HG02610 (cell line): Measurements from ENCODE around the gene IRF1.

ENCODE experiments used
- ATAC-seq: cut with Tn5 transposase; IDR thresholded peaks from one replicate; pipeline ENCODE4 v1.9.1; 2021; ENCODE audit warnings: mild to moderate bottlenecking, moderate library complexity; ENCODE audit not compliant: unreplicated experiment

IRF1 gene

DNA sequence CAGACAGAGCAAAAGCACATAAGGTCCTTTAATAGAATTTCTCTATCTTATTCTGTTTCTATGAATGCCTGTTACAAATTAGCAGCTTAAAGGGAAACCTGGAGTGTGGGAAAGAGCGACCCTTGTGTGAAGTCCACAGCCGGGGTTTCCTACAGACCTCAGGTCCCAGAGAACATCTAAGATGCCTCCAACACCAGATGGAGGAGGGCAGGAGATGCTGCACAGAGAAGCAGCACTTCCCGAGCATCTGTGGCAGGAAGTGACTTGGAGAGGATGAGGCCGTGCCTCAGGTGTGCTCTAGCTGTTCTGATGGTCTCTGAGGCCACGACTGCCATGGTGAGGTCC, 26.8 kb downstream of the IRF1 start:
- no peak for ATAC-seq

DNA sequence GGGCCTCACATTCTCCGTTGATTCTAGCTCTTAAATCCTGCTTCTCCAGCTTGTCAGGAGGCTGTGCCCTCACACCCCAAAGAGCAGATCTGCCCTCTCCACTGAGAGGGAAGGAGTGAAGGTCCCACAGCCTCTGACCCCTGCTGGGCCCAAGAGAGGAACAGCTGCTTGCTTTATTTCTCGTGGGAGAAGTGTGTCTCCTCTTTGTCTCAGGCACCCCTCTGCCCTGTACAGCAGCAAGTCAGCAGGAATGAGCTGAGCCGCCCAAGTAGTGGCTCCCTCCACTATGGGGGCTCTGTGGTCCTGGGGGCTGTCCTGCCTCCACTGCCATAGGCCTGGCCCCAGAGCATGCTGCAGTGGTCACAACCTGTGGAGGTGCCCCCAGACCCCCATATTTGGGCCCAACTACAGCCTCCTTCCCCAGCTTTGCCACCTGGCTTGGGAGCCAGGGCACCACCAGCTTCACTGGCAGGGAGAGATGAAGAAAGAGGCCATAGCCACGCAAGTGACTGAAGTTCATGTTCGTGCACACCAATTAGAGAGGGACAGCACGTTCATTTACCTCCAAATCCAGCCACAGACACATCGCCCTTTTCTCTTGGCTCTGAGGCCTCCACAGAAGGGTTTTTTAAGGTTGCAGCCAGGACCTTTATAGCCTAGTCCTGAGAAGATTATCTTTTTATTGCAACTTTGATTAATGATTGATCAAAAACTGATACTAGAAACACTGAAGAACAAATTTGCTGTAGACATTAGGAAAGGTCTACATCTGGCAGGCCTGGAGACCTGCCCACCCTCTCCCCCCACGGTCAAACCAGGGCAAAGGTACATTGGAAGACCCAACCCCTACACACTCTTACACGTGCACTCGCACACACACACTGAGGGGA, 27.5 kb downstream of the IRF1 start:
- no peak for ATAC-seq

DNA sequence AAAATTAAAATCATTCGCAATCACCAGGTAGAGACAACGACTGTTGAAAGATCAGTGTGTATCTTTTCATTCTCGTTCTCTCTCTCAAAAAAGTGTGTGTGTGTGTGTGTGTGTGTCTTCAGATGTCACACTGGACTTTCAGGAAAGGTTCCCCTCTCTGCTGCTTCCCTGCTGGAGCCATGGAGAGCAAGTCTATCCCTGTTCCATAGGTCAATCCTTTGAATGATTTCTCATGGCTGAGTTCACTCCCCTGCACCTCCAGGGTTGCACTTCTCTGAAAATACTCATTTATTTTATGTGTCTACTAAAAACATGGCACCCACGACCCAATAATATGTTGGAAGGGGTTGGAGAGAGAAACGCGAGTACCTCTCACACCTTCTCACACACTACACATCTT, 28.2 kb downstream of the IRF1 start:
- ATAC-seq = no peak

DNA sequence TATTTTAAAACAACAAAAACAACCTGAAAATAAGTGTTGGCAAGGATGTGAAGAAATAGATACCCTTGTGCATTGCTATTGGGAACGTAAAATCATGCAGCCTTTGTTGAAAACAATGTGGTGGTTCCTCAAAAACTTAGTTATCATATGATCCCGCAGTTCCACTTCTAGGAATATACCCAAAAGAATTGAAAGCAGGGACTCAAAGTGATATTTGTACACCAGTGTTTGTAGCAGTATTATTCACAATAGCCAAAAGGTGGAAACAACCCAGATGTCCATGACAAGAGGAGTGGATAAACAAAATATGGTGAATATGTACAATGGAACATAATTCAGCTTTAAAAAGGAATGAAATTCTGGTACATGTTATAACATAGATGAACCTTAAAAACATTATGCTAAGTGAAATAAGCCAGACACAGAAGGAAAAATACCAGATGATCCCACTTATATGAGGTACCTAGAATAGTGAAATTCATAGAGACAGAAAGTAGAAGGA, 29.0 kb downstream of the IRF1 start:
- no peak for ATAC-seq

DNA sequence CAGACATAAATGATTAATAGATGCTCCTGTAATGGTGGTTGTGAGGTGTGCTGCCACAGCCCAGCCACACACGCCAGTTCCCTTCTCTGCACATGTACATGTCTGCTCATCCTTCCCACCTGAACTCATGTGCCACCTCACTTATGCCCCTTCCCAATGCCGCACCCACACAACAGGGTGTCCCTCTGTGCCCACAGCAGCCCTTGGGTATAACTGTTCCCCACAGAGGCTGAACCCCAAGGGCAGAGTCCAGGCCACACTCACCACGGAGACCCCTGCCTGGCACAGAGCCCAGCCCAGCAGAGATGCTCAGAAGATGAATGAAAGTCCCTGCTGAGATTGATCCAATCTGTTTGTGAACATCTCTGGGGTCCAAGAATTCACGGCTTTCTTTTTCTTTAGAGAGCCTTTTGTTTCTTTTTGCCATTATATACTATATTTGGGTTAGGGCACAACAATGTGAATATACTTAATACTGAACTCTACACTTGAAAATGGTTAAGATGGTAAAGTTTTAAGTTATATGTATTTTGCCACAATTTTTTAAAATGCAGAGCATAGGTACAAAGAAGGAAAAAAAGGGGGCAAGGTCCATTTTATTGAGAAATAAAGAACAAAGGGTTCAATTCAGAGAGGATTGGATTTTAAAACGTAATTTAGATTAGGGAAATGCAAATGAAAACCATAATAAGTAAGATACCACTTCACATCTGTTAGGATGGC, 29.6 kb downstream of the IRF1 start:
- no peak for ATAC-seq

DNA sequence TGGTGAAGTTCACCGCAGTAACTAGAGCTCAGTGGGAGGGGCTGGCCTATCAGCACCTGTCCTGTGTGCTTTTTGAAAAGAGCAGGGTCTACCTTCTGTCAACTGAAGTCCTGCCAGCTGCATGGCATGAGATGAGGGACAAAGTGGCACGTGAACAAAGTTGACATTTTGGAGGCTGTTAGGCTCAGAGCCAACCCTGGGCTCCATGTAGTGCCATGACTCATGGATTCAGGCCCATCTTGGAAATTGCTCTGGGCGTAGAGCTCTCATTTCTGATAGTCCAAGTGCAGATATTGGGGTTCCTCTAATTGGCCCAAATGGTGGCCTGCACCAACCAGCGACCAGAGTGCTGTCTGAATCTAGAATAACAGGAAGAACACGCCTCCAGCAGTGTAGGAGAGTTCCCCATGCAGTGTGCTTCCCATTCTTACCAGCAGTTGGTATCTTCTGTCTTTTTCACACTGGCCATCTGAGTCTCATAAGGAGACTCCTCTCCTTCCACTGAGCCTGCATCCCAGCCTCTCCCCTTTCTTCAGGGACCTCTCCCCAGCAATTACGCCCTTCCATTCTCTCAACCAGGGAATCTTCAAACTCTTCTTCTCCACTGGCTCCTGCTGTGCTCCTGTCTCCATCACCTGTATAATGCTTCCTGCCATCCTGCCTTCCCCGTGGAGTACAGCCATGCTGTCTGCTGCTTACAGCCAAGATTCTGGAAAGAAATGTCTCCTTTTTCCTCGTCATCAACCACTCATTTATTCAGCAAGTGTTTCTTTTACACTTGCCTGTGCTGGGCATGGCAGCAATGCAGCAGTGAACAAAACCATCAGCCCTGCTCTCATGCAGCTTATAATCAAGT, 30.4 kb downstream of the IRF1 start:
- no peak for ATAC-seq

DNA sequence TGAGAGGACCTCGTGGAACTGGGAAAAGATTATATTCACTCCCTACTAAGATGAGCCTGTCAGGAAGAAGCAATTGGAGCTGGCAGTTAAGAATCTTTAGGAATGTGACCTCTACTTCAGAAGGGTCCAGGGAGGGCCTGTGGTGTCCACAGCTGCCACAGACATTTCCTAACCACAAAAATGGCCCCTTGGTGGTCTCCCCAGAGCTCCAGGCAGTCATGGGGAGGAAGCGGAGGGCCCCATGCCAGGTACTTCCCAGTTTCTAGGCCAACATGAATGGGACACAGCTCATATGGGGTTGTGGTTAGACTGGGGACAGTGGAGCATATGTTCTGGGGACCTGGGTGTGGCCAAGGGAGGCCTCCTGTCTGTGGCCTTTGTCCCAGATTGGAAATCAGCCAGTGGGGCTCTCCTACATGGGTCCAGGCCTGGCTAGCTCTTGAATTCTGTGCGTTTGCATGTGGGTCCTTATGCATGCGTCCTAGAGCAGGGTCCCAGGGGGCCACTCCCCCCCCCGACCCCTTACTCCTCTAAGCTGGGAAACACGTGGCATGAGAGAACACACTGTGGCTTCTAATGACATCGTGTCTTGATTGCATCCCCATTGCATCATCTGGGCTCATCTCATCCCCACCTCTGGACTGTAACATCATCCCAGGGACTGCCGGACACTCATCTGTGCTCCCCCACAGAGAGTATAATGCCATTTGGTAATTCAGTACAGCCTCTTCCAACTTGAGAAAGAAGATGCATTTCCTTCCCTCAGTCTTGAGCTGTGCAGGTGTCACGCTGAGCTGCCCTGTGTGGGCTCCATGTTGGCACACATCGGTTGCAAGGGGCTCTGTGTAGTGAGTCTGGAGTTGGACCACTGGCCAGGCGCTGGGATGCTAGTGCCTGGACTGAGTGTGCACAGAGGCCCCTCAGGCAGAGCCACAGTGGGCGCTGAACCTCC, 31.3 kb downstream of the IRF1 start:
- ATAC-seq = peak; percentile 34

DNA sequence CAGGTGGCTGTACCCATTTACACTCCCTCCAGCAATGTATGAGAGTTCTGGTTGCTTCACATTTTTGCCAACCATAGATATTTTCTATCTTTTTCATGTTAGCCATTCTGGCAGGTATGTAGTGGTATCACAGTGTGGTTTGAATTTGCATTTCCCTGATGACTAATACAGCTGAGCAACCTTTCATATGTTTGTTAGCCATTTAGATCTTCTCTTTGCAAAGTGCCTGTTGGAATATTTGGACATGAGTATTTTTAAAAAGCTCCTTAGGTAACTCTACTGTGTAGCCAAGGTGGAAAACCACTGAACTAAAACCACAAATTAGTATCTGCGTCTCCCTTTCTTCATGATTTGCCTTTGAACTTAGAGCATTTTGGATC, 31.9 kb downstream of the IRF1 start:
- ATAC-seq = peak; percentile 47

DNA sequence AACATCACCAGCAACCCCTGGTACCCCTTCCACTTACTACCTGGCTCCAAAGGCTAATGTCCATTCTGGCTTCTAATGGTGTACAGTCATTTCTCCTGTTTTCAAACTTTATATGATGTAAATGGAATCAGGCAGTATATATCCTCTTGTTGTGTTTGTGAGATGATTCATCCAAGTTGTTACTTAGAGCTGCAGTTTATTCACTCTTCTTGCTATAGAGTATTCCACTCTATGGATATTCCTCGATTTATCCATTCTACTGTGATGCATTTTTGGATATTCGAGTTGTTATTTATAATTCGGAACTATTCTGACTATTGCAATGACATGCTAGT, 32.4 kb downstream of the IRF1 start:
- ATAC-seq = no peak

DNA sequence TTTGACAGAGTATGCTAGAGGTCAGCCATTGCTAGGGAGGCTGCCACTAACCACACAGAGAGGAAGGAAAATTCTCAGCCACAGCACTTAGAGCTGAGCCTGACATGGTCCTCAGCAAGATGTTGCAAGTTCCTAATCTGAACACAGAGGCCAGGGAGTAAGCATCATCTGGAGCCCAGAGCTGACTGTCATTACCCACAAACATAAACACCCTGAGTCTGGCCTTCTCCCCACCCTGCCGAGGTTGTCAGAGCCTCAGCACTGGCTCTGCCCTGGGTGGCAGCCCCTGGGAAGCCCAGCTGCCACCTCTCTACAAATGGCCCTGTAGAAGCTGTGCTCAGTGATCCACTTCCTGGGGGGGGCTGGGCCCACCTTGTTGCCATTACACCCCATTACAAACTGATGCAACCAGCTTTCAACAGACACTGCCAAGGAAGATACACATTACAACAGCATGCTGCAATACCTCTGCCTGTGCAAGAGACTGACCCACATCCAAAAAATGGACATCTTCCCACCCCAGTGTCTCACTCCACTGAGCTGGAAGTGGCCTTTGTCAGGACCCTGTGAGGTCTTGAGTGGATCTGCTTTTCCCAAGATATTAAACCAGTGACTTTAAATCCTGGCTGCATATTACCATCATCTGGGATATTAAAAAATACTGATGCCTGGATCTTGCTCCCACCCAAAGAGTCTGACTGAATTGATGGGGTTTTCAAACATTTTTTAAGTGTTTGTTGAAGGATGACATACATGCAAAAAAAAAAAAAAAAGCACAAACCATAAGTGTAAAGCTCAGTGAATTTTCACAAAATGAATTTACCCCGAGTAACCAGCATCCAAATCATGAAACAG, 33.0 kb downstream of the IRF1 start:
- peak; percentile 0 for ATAC-seq

DNA sequence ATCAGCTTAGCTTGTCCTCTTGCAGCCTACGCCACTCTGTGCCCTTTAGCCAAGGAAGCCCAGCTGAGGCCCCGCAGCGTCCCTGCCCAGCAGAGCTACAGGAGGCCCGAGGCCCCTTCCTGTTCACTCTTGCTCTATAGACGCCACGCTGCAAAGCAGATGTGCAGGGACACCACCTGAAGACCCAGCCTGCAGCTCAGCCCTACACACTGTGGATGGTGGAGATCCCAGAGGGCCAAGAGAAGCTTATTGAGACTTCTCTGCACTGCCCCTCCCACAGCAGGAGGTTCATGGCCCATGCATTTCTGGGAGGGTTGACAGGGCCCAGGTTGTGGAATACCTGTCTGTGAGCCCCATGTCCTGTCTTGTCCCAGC, 33.6 kb downstream of the IRF1 start:
- peak; percentile 17 for ATAC-seq

DNA sequence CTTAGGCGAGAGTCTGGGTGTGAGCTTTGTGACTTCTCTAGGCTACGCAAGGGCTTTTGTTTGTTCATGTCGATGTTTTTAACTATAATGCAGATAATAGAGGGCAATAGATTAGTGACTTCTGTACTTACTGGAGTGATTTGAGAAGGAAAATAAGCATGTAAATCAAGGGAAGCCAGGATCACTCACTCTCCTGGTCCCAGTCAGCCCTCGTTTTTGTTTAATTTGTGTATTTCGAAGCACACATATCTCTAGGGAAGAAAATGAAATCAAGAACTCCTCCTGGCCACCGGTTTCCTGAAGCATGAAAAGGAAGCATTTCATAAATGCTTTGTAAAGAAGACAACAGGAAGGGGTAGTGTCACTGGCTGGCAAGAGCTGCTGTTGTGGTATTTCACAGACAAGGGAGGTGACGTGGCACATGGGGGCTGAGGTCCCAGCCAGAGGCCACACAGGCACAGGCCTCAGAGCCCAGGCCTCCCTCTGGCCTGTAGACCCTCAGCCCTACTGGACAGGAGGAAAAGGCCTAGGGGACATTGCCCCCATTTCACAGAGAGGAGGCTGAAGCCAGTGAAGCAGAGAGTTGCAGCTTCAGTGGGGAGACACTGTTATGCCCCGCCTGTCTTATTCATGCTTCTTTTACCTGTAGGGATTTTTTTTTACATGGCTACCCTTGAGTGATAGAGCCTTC, 34.1 kb downstream of the IRF1 start:
- peak; percentile 27 for ATAC-seq

DNA sequence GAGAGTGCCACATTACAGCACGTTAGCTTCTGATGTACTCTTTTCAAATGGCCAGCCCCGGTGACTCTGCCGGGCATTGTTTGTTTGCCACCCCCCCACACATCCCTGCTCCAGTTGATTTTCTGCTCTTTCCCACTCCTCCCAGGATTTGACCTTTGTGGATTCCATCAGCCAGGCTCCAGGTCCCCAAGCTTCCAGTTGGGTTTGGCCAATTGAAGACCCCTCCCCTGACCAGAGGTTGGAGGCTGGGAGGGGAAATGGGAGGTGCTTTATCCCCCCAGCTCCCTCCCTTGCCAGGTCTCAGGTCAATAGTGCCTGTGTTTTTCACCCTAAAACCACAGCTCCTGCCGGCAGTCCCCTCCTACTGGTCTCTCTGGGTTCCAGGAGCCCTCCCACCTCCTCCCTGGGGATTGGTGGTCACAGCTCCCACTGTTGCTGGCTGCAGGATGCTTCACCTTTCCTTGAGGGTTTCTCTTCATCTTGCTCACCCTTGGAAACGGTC, 34.9 kb downstream of the IRF1 start:
- peak; percentile 3 for ATAC-seq

DNA sequence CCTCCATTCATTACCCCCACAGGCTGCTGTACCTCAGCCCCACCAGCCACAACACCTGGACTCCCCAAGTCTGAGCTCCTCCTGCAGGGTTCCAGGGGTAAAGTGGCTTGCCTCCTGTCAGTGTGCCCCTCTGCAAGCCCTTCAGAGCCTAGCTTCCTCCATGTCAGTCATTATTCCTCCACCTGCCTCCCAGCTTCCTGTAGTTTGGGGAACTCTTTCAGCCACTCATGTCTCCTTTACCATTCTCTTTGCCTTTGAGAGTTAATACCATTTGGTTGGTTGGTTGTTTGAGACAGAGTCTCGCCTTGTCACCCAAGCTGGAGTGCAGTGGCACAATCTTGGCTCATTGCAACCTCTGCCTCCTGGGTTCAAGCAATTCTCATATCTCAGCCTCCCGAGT, 36.2 kb downstream of the IRF1 start:
- no peak for ATAC-seq

DNA sequence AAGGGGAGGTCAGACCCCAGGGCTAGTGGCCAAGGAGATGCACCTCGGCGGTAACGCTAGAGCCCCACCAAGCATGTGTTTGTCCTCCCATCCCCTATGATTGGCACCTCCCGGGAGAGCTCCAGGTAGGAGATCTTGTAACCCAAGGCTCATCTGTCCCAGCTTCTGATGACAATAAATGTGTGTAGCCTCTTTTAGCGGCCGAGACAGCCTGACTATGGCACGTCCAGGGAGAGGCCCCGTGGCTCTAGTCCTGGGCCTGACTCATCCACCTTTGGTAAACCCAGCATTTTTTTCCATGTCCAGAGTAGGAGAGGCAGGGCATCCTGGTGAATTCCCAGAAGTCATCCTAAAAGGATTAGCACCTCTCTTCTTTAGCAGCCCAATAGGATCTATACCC, 39.2 kb downstream of the IRF1 start:
- ATAC-seq = no peak

DNA sequence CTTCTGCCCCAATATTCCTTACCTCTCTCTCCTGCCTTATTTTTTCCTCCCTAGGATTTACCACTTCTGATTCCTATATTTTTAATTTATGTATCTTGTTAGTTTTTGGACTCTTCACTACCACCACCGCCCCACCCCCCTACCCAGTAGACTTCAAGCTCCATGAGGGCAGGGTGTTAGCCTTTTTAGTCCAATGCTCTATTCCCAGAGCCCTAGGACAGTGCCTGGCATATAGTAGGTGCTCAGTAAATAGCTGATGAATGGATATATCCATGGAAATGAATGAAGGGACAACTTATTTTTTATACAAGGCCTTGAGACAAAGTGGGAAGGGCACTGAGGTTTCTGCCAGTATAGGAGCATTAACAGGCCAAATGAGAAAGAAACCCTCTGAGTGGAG, 41.5 kb downstream of the IRF1 start:
- no peak for ATAC-seq

DNA sequence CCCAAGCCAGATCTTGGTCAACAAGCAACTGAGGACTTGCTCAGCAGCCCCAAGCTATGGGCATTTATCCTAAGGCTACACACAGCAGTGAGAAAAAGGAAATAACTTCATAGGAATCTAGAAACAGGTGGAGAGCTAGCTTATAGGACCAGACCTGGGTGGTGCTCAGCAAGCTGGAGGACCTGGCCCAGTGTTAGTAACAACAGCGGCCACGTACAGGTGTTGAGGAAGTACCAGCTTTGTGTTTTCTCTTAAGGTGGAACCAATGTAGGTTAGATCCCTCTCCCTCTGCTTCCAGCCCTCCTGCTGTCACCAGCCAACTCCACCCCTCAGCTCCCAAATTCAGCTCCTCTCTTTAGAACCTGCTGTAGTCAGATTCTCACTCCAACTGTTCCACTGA, 43.4 kb downstream of the IRF1 start:
- ATAC-seq = no peak

DNA sequence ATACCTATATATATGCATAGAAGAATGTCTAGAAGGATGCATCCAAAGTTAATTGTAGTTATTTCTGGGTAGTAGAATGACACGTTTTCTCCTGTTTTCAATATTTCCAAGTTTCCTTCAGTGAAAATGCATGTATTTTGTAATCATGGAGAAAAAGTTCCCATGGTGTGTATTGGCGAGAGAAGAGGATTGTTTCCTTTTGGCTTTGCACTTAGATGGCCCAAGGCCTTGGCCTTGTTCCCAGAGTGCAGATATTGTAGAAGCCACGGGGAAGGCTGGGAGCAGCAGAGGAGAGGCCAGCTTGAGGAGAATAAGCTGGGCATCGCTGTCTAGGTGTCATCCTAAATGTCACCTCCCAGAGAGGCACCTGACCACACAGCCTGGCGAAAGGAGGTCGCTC, 44.0 kb downstream of the IRF1 start:
- ATAC-seq = no peak

DNA sequence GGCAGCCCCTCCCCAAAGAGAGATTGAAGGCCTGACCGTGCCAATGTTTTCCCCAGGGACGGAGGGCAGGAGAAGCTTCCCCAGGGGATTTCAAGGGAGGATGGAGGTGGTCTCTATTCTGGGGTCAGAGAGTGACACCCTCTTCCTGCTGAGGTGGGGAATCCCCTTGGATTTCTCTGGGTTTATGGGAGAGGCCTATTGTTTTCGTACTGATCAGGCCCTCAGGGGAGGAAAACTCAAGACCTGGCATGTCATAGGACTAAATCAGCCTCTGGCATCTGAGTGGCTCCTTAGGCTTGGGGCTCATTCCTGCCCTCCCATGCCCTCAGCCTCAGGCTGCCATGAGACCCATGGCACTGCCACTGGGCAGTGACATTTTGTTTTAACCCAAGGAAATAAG, 44.6 kb downstream of the IRF1 start:
- ATAC-seq = no peak
